HEK293 (cell line): Measurements from ENCODE around the gene DOK4.

ENCODE experiments used
- INSM2 ChIP-seq: fragments of 450-650 bp; formaldehyde crosslinking; IDR thresholded peaks from 2 replicates; pipeline ENCODE4 v1.5.1; 2016; ENCODE audit warnings: missing biosample characterization, missing genetic modification characterization
- KLF1 ChIP-seq: fragments of 450-650 bp; formaldehyde crosslinking; IDR thresholded peaks from 2 replicates; pipeline ENCODE4 v1.5.1; 2016; ENCODE audit warnings: missing biosample characterization, missing genetic modification characterization
- KLF7 ChIP-seq: fragments of 450-650 bp; formaldehyde crosslinking; IDR thresholded peaks from 2 replicates; pipeline ENCODE4 v1.5.1; 2016; ENCODE audit warnings: missing biosample characterization, missing genetic modification characterization, borderline replicate concordance
- OVOL3 ChIP-seq: fragments of 450-650 bp; formaldehyde crosslinking; IDR thresholded peaks from 2 replicates; pipeline ENCODE4 v1.5.1; 2016; ENCODE audit warnings: missing biosample characterization, missing genetic modification characterization
- TRIM28 ChIP-seq: IDR thresholded peaks from 2 replicates; pipeline ENCODE4 v1.6.1; 2011; ENCODE audit warnings: low read length, control low read depth, borderline replicate concordance
- ZFP41 ChIP-seq: fragments of 450-650 bp; formaldehyde crosslinking; IDR thresholded peaks from 2 replicates; pipeline ENCODE4 v1.5.1; 2016; ENCODE audit warnings: missing biosample characterization, missing genetic modification characterization, borderline replicate concordance
- ZNF174 ChIP-seq: fragments of 450-650 bp; formaldehyde crosslinking; IDR thresholded peaks from 2 replicates; pipeline ENCODE4 v1.5.0; 2017; ENCODE audit warnings: missing biosample characterization, mild to moderate bottlenecking, missing genetic modification characterization
- ZNF202 ChIP-seq: fragments of 450-650 bp; formaldehyde crosslinking; IDR thresholded peaks from 2 replicates; pipeline ENCODE4 v1.5.1; 2016; ENCODE audit warnings: missing biosample characterization, missing genetic modification characterization, borderline replicate concordance
- ZNF223 ChIP-seq: fragments of 450-650 bp; formaldehyde crosslinking; IDR thresholded peaks from 2 replicates; pipeline ENCODE4 v1.5.1; 2016; ENCODE audit warnings: missing biosample characterization, missing genetic modification characterization
- ZNF23 ChIP-seq: fragments of 450-650 bp; formaldehyde crosslinking; IDR thresholded peaks from 2 replicates; pipeline ENCODE4 v1.5.1; 2016; ENCODE audit warnings: missing biosample characterization, missing genetic modification characterization, borderline replicate concordance
- ZNF239 ChIP-seq: fragments of 450-650 bp; formaldehyde crosslinking; IDR thresholded peaks from 2 replicates; pipeline ENCODE4 v1.5.1; 2016; ENCODE audit warnings: missing biosample characterization, missing genetic modification characterization
- ZNF398 ChIP-seq: fragments of 450-650 bp; formaldehyde crosslinking; IDR thresholded peaks from 2 replicates; pipeline ENCODE4 v1.5.1; 2017; ENCODE audit warnings: missing biosample characterization, missing genetic modification characterization
- ZNF449 ChIP-seq: fragments of 450-650 bp; formaldehyde crosslinking; IDR thresholded peaks from 2 replicates; pipeline ENCODE4 v1.5.1; 2017; ENCODE audit warnings: missing biosample characterization, mild to moderate bottlenecking, missing genetic modification characterization, moderate library complexity
- ZNF529 ChIP-seq: fragments of 450-650 bp; formaldehyde crosslinking; IDR thresholded peaks from 2 replicates; pipeline ENCODE4 v1.5.1; 2017; ENCODE audit warnings: missing genetic modification characterization, missing biosample characterization; ENCODE audit not compliant: insufficient replicate concordance
- ZNF600 ChIP-seq: fragments of 450-650 bp; formaldehyde crosslinking; IDR thresholded peaks from 2 replicates; pipeline ENCODE4 v1.5.1; 2016; ENCODE audit warnings: missing biosample characterization, missing genetic modification characterization
- ZNF610 ChIP-seq: fragments of 450-650 bp; formaldehyde crosslinking; IDR thresholded peaks from 2 replicates; pipeline ENCODE4 v1.5.1; 2016; ENCODE audit warnings: missing biosample characterization, missing genetic modification characterization, borderline replicate concordance
- ZNF747 ChIP-seq: fragments of 450-650 bp; formaldehyde crosslinking; IDR thresholded peaks from 2 replicates; pipeline ENCODE4 v1.5.1; 2016; ENCODE audit warnings: missing biosample characterization, missing genetic modification characterization
- TF ChIP-seq, protein P1 (sequence below): IDR thresholded peaks from 2 replicates; pipeline ENCODE4 v1.6.1; 2011; ENCODE audit warnings: mild to moderate bottlenecking, low read depth, low read length, borderline replicate concordance
- TF ChIP-seq, protein P2 (sequence below): fragments of 450-650 bp; formaldehyde crosslinking; optimal IDR thresholded peaks from 2 replicates; pipeline ENCODE3; 2016; ENCODE audit warnings: missing biosample characterization, mild to moderate bottlenecking, missing genetic modification characterization
- TF ChIP-seq, protein P3 (sequence below): fragments of 450-650 bp; formaldehyde crosslinking; conservative IDR thresholded peaks from 2 replicates; pipeline ENCODE4 v1.5.1; 2016; ENCODE audit warnings: low read depth, missing biosample characterization, missing genetic modification characterization
- TF ChIP-seq, protein P4 (sequence below): fragments of 450-650 bp; formaldehyde crosslinking; IDR thresholded peaks from 2 replicates; pipeline ENCODE4 v1.5.1; 2016; ENCODE audit warnings: missing biosample characterization, missing genetic modification characterization

DOK4 gene

GRCh38 chr16:57462209-57462977 lies 23.9 kb downstream of the DOK4 start, which contains the start of gene POLR2C (continued):
- TF ChIP-seq, protein P1, sequence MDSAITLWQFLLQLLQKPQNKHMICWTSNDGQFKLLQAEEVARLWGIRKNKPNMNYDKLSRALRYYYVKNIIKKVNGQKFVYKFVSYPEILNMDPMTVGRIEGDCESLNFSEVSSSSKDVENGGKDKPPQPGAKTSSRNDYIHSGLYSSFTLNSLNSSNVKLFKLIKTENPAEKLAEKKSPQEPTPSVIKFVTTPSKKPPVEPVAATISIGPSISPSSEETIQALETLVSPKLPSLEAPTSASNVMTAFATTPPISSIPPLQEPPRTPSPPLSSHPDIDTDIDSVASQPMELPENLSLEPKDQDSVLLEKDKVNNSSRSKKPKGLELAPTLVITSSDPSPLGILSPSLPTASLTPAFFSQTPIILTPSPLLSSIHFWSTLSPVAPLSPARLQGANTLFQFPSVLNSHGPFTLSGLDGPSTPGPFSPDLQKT: no peak
- TF ChIP-seq ZNF610: no peak
- TF ChIP-seq ZNF202 (tag by site-specific recombination): no peak
- TF ChIP-seq INSM2 (tag by site-specific recombination): peak; percentile 53; the same call in 1 of the 2 replicates
- TF ChIP-seq ZNF239: peak; percentile 32; the same call in 1 of the 2 replicates
- TF ChIP-seq, protein P2, sequence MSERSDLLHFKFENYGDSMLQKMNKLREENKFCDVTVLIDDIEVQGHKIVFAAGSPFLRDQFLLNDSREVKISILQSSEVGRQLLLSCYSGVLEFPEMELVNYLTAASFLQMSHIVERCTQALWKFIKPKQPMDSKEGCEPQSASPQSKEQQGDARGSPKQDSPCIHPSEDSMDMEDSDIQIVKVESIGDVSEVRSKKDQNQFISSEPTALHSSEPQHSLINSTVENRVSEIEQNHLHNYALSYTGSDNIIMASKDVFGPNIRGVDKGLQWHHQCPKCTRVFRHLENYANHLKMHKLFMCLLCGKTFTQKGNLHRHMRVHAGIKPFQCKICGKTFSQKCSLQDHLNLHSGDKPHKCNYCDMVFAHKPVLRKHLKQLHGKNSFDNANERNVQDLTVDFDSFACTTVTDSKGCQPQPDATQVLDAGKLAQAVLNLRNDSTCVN (tag by site-specific recombination): peak; percentile 61
- no peak for TF ChIP-seq ZNF223 (tag by site-specific recombination)
- TF ChIP-seq ZFP41: no peak
- TF ChIP-seq ZNF174 (tag by site-specific recombination): no peak
- TF ChIP-seq ZNF398: no peak
- no peak for TF ChIP-seq OVOL3 (tag by site-specific recombination)
- TF ChIP-seq ZNF23: no peak
- no peak for TF ChIP-seq ZNF600
- TF ChIP-seq ZNF449 (tag by site-specific recombination): no peak
- peak; percentile 28; the same call in 1 of the 2 replicates for TF ChIP-seq KLF1 (tag by site-specific recombination)
- no peak for TF ChIP-seq KLF7 (tag by site-specific recombination)
- 0 out of 2 replicates have a peak, but pooled peaks have one; percentile 18 for TF ChIP-seq TRIM28
- no peak for TF ChIP-seq ZNF529 (tag by site-specific recombination)
- no peak for TF ChIP-seq ZNF747 (tag by site-specific recombination)
- TF ChIP-seq, protein P3, sequence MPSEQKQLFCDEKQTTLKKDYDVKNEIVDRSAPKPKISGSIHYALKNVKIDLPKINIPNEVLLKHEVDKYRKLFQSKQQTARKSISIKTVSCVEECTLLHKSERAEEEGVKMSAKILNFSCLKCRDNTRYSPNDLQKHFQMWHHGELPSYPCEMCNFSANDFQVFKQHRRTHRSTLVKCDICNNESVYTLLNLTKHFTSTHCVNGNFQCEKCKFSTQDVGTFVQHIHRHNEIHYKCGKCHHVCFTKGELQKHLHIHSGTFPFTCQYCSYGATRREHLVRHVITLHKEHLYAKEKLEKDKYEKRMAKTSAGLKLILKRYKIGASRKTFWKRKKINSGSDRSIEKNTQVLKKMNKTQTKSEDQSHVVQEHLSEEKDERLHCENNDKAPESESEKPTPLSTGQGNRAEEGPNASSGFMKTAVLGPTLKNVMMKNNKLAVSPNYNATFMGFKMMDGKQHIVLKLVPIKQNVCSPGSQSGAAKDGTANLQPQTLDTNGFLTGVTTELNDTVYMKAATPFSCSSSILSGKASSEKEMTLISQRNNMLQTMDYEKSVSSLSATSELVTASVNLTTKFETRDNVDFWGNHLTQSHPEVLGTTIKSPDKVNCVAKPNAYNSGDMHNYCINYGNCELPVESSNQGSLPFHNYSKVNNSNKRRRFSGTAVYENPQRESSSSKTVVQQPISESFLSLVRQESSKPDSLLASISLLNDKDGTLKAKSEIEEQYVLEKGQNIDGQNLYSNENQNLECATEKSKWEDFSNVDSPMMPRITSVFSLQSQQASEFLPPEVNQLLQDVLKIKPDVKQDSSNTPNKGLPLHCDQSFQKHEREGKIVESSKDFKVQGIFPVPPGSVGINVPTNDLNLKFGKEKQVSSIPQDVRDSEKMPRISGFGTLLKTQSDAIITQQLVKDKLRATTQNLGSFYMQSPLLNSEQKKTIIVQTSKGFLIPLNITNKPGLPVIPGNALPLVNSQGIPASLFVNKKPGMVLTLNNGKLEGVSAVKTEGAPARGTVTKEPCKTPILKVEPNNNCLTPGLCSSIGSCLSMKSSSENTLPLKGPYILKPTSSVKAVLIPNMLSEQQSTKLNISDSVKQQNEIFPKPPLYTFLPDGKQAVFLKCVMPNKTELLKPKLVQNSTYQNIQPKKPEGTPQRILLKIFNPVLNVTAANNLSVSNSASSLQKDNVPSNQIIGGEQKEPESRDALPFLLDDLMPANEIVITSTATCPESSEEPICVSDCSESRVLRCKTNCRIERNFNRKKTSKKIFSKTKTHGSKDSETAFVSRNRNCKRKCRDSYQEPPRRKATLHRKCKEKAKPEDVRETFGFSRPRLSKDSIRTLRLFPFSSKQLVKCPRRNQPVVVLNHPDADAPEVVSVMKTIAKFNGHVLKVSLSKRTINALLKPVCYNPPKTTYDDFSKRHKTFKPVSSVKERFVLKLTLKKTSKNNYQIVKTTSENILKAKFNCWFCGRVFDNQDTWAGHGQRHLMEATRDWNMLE (tag by site-specific recombination): peak; percentile 87
- TF ChIP-seq, protein P4, sequence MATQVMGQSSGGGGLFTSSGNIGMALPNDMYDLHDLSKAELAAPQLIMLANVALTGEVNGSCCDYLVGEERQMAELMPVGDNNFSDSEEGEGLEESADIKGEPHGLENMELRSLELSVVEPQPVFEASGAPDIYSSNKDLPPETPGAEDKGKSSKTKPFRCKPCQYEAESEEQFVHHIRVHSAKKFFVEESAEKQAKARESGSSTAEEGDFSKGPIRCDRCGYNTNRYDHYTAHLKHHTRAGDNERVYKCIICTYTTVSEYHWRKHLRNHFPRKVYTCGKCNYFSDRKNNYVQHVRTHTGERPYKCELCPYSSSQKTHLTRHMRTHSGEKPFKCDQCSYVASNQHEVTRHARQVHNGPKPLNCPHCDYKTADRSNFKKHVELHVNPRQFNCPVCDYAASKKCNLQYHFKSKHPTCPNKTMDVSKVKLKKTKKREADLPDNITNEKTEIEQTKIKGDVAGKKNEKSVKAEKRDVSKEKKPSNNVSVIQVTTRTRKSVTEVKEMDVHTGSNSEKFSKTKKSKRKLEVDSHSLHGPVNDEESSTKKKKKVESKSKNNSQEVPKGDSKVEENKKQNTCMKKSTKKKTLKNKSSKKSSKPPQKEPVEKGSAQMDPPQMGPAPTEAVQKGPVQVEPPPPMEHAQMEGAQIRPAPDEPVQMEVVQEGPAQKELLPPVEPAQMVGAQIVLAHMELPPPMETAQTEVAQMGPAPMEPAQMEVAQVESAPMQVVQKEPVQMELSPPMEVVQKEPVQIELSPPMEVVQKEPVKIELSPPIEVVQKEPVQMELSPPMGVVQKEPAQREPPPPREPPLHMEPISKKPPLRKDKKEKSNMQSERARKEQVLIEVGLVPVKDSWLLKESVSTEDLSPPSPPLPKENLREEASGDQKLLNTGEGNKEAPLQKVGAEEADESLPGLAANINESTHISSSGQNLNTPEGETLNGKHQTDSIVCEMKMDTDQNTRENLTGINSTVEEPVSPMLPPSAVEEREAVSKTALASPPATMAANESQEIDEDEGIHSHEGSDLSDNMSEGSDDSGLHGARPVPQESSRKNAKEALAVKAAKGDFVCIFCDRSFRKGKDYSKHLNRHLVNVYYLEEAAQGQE (tag by site-specific recombination): no peak
